DLD1 (cell line): Measurements from ENCODE around the gene KBTBD12.
"Not testable (repeated sequence)": the region's sequence is repeated elsewhere in the genome, so short reads cannot be mapped to it uniquely, and the experiment has no call there.

Source experiments
- in situ Hi-C: cut with HindIII; loops from 2 replicates; pipeline ENCODE4 v1.10.0; 2017; ENCODE audit warnings: low sequenced_read_pairs

The KBTBD12 gene

GRCh38 chr3:127915115-127915936, at the start of gene KBTBD12:
Gene KBTBD12, plus strand, starts transcription at chr3:127915232. Its CDS starts 7,830 bp downstream, at chr3:127923062.
- in situ Hi-C loops, result no loop called here

- in situ Hi-C loops, result no loop called here
Measured at GRCh38 chr3:127865941-127866340, 49.1 kb upstream of the KBTBD12 start.

GRCh38 chr3:127867412-127867811, 47.6 kb upstream of the KBTBD12 start:
- in situ Hi-C loops, result no loop called here

- in situ Hi-C loops, result no loop called here
Measured at GRCh38 chr3:127867986-127868385, 47.0 kb upstream of the KBTBD12 start.

- in situ Hi-C loops, result no loop called here
Measured at GRCh38 chr3:127870156-127870555, 44.9 kb upstream of the KBTBD12 start.

GRCh38 chr3:127874097-127874496, 40.9 kb upstream of the KBTBD12 start:
- in situ Hi-C loops, result not testable (repeated sequence)

- in situ Hi-C loops, result no loop called here
Measured at GRCh38 chr3:127881586-127881985, 33.4 kb upstream of the KBTBD12 start.

GRCh38 chr3:127884041-127884440, 31.0 kb upstream of the KBTBD12 start:
- in situ Hi-C loops, result no loop called here

GRCh38 chr3:127886231-127886955, 28.6 kb upstream of the KBTBD12 start:
- in situ Hi-C loops, result no loop called here

GRCh38 chr3:127886956-127887231, 28.1 kb upstream of the KBTBD12 start:
- in situ Hi-C loops, result no loop called here

GRCh38 chr3:127887321-127887720, 27.7 kb upstream of the KBTBD12 start:
- in situ Hi-C loops, result no loop called here

GRCh38 chr3:127888156-127888555, 26.9 kb upstream of the KBTBD12 start:
- in situ Hi-C loops, result no loop called here

- in situ Hi-C loops, result no loop called here
Measured at GRCh38 chr3:127888564-127889107, 26.4 kb upstream of the KBTBD12 start.

GRCh38 chr3:127889461-127889863, 25.6 kb upstream of the KBTBD12 start:
- in situ Hi-C loops, result no loop called here

- in situ Hi-C loops, result no loop called here
Measured at GRCh38 chr3:127889976-127890650, 24.9 kb upstream of the KBTBD12 start.

GRCh38 chr3:127890651-127891290, 24.3 kb upstream of the KBTBD12 start:
- in situ Hi-C loops, result not testable (repeated sequence)

GRCh38 chr3:127894481-127894880, 20.6 kb upstream of the KBTBD12 start:
- in situ Hi-C loops, result no loop called here

- in situ Hi-C loops, result no loop called here
Measured at GRCh38 chr3:127899200-127899599, 15.8 kb upstream of the KBTBD12 start.

GRCh38 chr3:127899766-127900165, 15.3 kb upstream of the KBTBD12 start:
- in situ Hi-C loops, result no loop called here

- in situ Hi-C loops, result no loop called here
Measured at GRCh38 chr3:127900536-127900935, 14.5 kb upstream of the KBTBD12 start.

- in situ Hi-C loops, result no loop called here
Measured at GRCh38 chr3:127902486-127902885, 12.5 kb upstream of the KBTBD12 start.
